Neural progenitor cell (in vitro differentiated cells): Measurements from ENCODE around the gene CDK5R1. TPM values are rescaled to one million over a fixed set of nuclear protein-coding genes. Genes with fewer than 3 reads are reported as not detected.

Source experiments
- DNase-seq: peaks from one replicate; pipeline ENCODE4 v3.0.0-alpha.2; 2016; ENCODE audit warnings: low spot score
- H2AFZ ChIP-seq: fragments of 200-600 bp; sonication (generic); replicated peaks from 2 replicates; pipeline ENCODE4 v1.6.1; 2016; ENCODE audit warnings: antibody characterized with exemption
- H3F3A ChIP-seq: fragments of 200-600 bp; sonication (generic); 2 replicates; pipeline ENCODE4 v1.6.1; 2016; ENCODE audit warnings: antibody characterized with exemption, low read depth
- H3K27ac ChIP-seq: fragments of 200-600 bp; sonication (generic); 2 replicates; pipeline ENCODE4 v1.5.1; 2016; ENCODE audit warnings: mild to moderate bottlenecking
- H3K27me3 ChIP-seq: fragments of 200-600 bp; sonication (generic); 2 replicates; pipeline ENCODE4 v1.6.1; 2016; ENCODE audit warnings: mild to moderate bottlenecking, moderate library complexity
- H3K36me3 ChIP-seq: fragments of 200-600 bp; sonication (generic); 2 replicates; pipeline ENCODE4 v1.5.1; 2016
- H3K4me1 ChIP-seq: fragments of 200-600 bp; sonication (generic); 2 replicates; pipeline ENCODE4 v1.6.1; 2016; ENCODE audit warnings: mixed run types
- H3K4me2 ChIP-seq: fragments of 200-600 bp; sonication (generic); 2 replicates; pipeline ENCODE4 v1.6.1; 2016
- H3K4me3 ChIP-seq: fragments of 200-600 bp; sonication (generic); 2 replicates; pipeline ENCODE4 v1.5.1; 2016
- H3K79me2 ChIP-seq: fragments of 200-600 bp; sonication (generic); 2 replicates; pipeline ENCODE4 v1.6.1; 2016; ENCODE audit warnings: low read depth
- H3K9ac ChIP-seq: fragments of 200-600 bp; sonication (generic); 2 replicates; pipeline ENCODE4 v1.6.1; 2016
- H3K9me3 ChIP-seq: fragments of 200-600 bp; sonication (generic); 2 replicates; pipeline ENCODE4 v1.5.1; 2016; ENCODE audit warnings: low read depth
- H4K20me1 ChIP-seq: fragments of 200-600 bp; sonication (generic); 2 replicates; pipeline ENCODE4 v1.6.1; 2016; ENCODE audit warnings: low read depth
- H3K27ac Mint-ChIP-seq: 3 replicates; pipeline ENCODE4 v1.8.0; 2021; ENCODE audit warnings: mixed read lengths
- H3K27me3 Mint-ChIP-seq: 2 replicates; pipeline ENCODE4 v1.8.0; 2022; ENCODE audit warnings: low read depth, mild to moderate bottlenecking, inconsistent platforms, moderate library complexity, mixed read lengths; ENCODE audit not compliant: insufficient read depth
- H3K36me3 Mint-ChIP-seq: 3 replicates; pipeline ENCODE4 v1.8.0; 2021; ENCODE audit warnings: mixed read lengths
- H3K4me1 Mint-ChIP-seq: 3 replicates; pipeline ENCODE4 v1.8.0; 2021; ENCODE audit warnings: mixed read lengths
- H3K4me3 Mint-ChIP-seq: 3 replicates; pipeline ENCODE4 v1.8.0; 2021; ENCODE audit warnings: mild to moderate bottlenecking, moderate library complexity, mixed read lengths
- H3K9me3 Mint-ChIP-seq: 3 replicates; pipeline ENCODE4 v1.8.0; 2020; ENCODE audit warnings: mixed read lengths
- EZH2 ChIP-seq: fragments of 200-600 bp; sonication (generic); IDR thresholded peaks from 2 replicates; pipeline ENCODE4 v1.6.1; 2017; ENCODE audit warnings: antibody characterized with exemption, mild to moderate bottlenecking, moderate library complexity
- EZH2phosphoT487 ChIP-seq: fragments of 200-600 bp; sonication (generic); IDR thresholded peaks from 2 replicates; pipeline ENCODE4 v1.6.1; 2017; ENCODE audit warnings: antibody characterized with exemption
- total RNA-seq: library from RNA; depleted of rRNA; stranded (reverse); fragments of >200 nt; gene quantifications from 2 replicates; pipeline ENCODE4 v1.2.3, GENCODE V29; 2015; ENCODE audit warnings: low replicate concordance
- TF ChIP-seq, protein P1 (sequence below): fragments of 200-600 bp; sonication (generic); IDR thresholded peaks from 2 replicates; pipeline ENCODE4 v1.5.1; 2017; ENCODE audit warnings: antibody characterized with exemption, mild to moderate bottlenecking

CDK5R1 gene
- total RNA-seq, 1 donor from 2014 or later: 6.9 TPM

DNA sequence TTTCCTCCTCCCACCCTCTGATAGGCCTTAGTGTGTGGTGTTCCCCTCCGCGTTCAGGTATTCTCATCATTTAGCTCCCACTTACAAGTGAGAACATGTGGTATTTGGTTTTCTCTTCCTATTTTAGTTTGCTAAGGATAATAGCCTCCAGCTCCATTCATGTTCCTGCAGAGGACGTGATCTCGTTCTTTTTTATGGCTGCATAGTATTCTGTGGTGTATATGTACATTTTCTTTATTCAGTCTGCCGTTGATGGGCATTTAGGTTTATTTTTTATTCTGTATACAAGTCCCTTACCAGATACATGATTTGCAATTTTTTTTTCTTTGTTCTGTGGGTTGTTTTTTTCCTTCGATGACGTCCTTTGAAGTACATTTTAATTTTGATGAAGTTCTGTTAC is 18.8 kb upstream of the CDK5R1 start:
- Histone ChIP-seq H3K79me2 (peaks cover 42% of the 10 kb centered on the region), H3K9ac (no peak overlapping the region)

DNA sequence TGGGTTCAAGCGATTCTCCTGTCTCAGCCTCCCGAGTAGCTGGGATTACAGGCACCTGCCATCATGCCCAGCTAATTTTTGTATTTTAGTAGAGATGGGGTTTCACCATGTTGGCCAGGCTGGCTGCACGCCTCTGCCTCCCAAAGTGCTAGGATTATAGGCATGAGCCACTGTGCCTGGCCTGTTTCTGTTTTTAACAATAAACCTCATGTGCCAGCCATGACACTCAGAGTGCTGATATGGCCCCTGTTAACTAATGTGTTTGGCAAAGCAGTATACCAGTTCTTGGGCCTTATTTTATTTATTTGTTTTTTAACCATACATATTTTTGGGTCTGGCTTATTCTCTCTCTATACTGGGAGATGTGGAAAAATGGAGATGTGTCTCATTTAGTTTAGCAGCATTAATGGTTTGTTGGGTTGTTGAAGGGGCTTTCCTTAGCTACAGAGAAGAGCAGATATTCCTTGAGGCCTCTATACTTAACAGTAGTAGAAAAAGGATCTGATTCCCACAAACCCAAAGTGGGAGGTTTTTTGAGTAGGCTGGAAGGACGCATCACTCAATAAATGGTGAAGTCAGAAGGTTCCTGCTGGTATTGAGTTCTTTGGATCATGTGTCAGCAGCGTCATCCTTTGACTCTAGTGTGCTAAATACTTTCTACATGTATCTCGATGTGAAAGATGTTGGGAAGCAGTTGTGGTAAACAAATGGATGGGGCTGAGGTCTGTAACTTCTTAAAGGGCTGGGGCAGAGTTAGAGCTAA is 16.2 kb upstream of the CDK5R1 start:
- no peak overlapping the region for H3K27ac ChIP-seq
- no peaks in the 10 kb centered on the region for H3K27me3 ChIP-seq
- H3K4me3 ChIP-seq: no peak overlapping the region
- no peak overlapping the region for H2AFZ ChIP-seq
- Mint-ChIP-seq H3K36me3 (peaks cover 56% of the 10 kb centered on the region), H3K27me3 (no peaks in the 10 kb centered on the region), H3K9me3 (no peaks in the 10 kb centered on the region), H3K4me3 (no peak overlapping the region), H3K4me1 (no peaks in the 10 kb centered on the region), H3K27ac (no peak overlapping the region)
- no peaks in the 10 kb centered on the region for H3K4me1 ChIP-seq
- peaks cover 29% of the 10 kb centered on the region for H3K79me2 ChIP-seq
- DNase-seq: no peak
- no peaks in the 10 kb centered on the region for H3F3A ChIP-seq
- no peaks in the 10 kb centered on the region for H3K9me3 ChIP-seq
- H4K20me1 ChIP-seq: peaks cover 6% of the 10 kb centered on the region
- H3K36me3 ChIP-seq: peaks cover 18% of the 10 kb centered on the region
- H3K4me2 ChIP-seq: no peak overlapping the region
- TF ChIP-seq, protein P1, sequence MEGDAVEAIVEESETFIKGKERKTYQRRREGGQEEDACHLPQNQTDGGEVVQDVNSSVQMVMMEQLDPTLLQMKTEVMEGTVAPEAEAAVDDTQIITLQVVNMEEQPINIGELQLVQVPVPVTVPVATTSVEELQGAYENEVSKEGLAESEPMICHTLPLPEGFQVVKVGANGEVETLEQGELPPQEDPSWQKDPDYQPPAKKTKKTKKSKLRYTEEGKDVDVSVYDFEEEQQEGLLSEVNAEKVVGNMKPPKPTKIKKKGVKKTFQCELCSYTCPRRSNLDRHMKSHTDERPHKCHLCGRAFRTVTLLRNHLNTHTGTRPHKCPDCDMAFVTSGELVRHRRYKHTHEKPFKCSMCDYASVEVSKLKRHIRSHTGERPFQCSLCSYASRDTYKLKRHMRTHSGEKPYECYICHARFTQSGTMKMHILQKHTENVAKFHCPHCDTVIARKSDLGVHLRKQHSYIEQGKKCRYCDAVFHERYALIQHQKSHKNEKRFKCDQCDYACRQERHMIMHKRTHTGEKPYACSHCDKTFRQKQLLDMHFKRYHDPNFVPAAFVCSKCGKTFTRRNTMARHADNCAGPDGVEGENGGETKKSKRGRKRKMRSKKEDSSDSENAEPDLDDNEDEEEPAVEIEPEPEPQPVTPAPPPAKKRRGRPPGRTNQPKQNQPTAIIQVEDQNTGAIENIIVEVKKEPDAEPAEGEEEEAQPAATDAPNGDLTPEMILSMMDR: no peak
- TF ChIP-seq EZH2phosphoT487: no peak
- H3K9ac ChIP-seq: no peak overlapping the region

More for the DNA sequence above, 18.8 kb upstream of the CDK5R1 start:
- Histone ChIP-seq H3K27ac (no peak overlapping the region), H3K4me2 (no peak overlapping the region), H3K9me3 (no peaks in the 10 kb centered on the region), H3K27me3 (no peaks in the 10 kb centered on the region), H3K4me1 (no peaks in the 10 kb centered on the region), H3K36me3 (peaks cover 35% of the 10 kb centered on the region), H4K20me1 (peaks cover 17% of the 10 kb centered on the region), H3F3A (no peaks in the 10 kb centered on the region), H3K4me3 (no peak overlapping the region), H2AFZ (no peak overlapping the region)
- Mint-ChIP-seq H3K36me3 (peaks cover 39% of the 10 kb centered on the region), H3K4me3 (no peak overlapping the region), H3K27me3 (no peaks in the 10 kb centered on the region), H3K27ac (no peak overlapping the region), H3K4me1 (no peaks in the 10 kb centered on the region), H3K9me3 (no peaks in the 10 kb centered on the region)
- TF ChIP-seq EZH2 (no peak), EZH2phosphoT487 (no peak)
- TF ChIP-seq, protein P1: no peak
- no peak for DNase-seq

DNA sequence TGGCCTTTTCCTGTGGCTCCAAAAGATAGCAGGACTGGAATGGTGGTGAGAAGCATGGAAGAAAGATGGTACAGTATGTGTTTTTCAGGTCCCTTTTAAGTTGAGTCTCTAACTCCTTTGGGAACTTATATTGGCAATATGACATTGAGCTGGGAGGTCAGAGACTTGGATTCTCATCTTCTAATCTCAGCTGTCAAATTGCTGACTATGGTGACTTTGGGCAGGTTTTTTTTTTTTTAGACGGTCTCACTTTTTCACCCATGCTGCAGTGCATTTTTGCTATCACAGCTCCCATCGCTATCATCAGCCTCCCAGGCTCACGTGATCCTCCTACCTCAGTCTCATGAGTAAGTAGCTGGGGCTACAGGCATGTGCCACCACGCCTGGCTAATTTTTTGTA is 15.1 kb upstream of the CDK5R1 start:
- no peaks in the 10 kb centered on the region for H3K4me1 Mint-ChIP-seq
- TF ChIP-seq, protein P1: no peak
- TF ChIP-seq EZH2: no peak
- no peak for TF ChIP-seq EZH2phosphoT487
- H3K4me3 ChIP-seq: no peak overlapping the region
- no peak overlapping the region for H3K4me2 ChIP-seq
- H3K27ac ChIP-seq: no peak overlapping the region
- H3K36me3 Mint-ChIP-seq: peaks cover 51% of the 10 kb centered on the region
- no peak overlapping the region for H2AFZ ChIP-seq
- H3K4me1 ChIP-seq: no peaks in the 10 kb centered on the region
- no peak overlapping the region for H3K27ac Mint-ChIP-seq
- H3K4me3 Mint-ChIP-seq: no peak overlapping the region
- H3K36me3 ChIP-seq: peaks cover 18% of the 10 kb centered on the region
- no peak for DNase-seq
- H3K27me3 ChIP-seq: no peaks in the 10 kb centered on the region
- no peaks in the 10 kb centered on the region for H3K9me3 Mint-ChIP-seq
- peaks cover 6% of the 10 kb centered on the region for H4K20me1 ChIP-seq
- no peaks in the 10 kb centered on the region for H3K27me3 Mint-ChIP-seq
- no peaks in the 10 kb centered on the region for H3F3A ChIP-seq
- no peak overlapping the region for H3K9ac ChIP-seq
- peaks cover 21% of the 10 kb centered on the region for H3K79me2 ChIP-seq
- H3K9me3 ChIP-seq: no peaks in the 10 kb centered on the region
